ENCODE results near the gene PTPRA. TPM values are rescaled to one million over a fixed set of nuclear protein-coding genes. Genes with fewer than 3 reads are reported as not detected.
A peak's percentile ranks its signal among the peaks of the same experiment; 100 is the strongest.

The PTPRA gene
- total RNA-seq, 4 donors from 2014 or later: 80.6 to 121 (median 97.1) TPM

GRCh38 chr20:2838170-2838797 lies 35.0 kb upstream of the PTPRA start:
- no peak overlapping the region for H3K4me3 ChIP-seq
- no peaks in the 10 kb centered on the region for H3K36me3 ChIP-seq
- no peaks in the 10 kb centered on the region for H3K9me3 ChIP-seq
- intact Hi-C loops (cut with DNase I; ENCODE audit: low total_unique reads): no loop called here
- DNase-seq: no peak
- no peak overlapping the region for H3K27ac ChIP-seq
- no peaks in the 10 kb centered on the region for H3K27me3 ChIP-seq
- TF ChIP-seq POLR2A (IDR thresholded peaks at IDR 0.05): no peak
- H3K4me1 ChIP-seq: peaks cover 0 to 6% of the 10 kb centered on the region in 2 donors

GRCh38 chr20:2838847-2839671 lies 34.2 kb upstream of the PTPRA start:
- Histone ChIP-seq H3K9me3 (no peaks in the 10 kb centered on the region), H3K36me3 (no peaks in the 10 kb centered on the region), H3K27ac (no peak overlapping the region), H3K4me3 (no peak overlapping the region), H3K27me3 (no peaks in the 10 kb centered on the region), H3K4me1 (peaks cover 0 to 6% of the 10 kb centered on the region in 2 donors)
- no peak for DNase-seq
- TF ChIP-seq CTCF (IDR thresholded peaks at IDR 0.05): no peak
- no peak for TF ChIP-seq POLR2A (IDR thresholded peaks at IDR 0.05)
- intact Hi-C loops (cut with DNase I; ENCODE audit: low total_unique reads): no loop called here

- H3K4me1 ChIP-seq: peaks cover 0 to 6% of the 10 kb centered on the region in 2 donors
- no peak for DNase-seq
- intact Hi-C loops (cut with DNase I; ENCODE audit: low total_unique reads): no loop called here
- H3K9me3 ChIP-seq: no peaks in the 10 kb centered on the region
- TF ChIP-seq CTCF (IDR thresholded peaks at IDR 0.05) (no peak), POLR2A (IDR thresholded peaks at IDR 0.05) (peak in 1 of 2 donors; percentile 7)
- H3K27me3 ChIP-seq: no peaks in the 10 kb centered on the region
- peak overlapping the region in 1 of 2 donors; percentile 84 for H3K27ac ChIP-seq
- no peaks in the 10 kb centered on the region for H3K36me3 ChIP-seq
- peak overlapping the region; percentile 74 to 93 for H3K4me3 ChIP-seq
These were observed 33.5 kb upstream of the PTPRA start for GRCh38 chr20:2839732-2840137.

GRCh38 chr20:2840138-2840966 lies 32.9 kb upstream of the PTPRA start, which contains the start of the genes PCED1A and VPS16:
TSS of gene PCED1A (minus strand) at chr20:2840655. CDS start at chr20:2839912, 743 bp downstream.
TSS of gene VPS16 (plus strand) at chr20:2840745. CDS start at chr20:2840775, 30 bp downstream.
- Histone ChIP-seq H3K27me3 (no peaks in the 10 kb centered on the region), H3K4me3 (peak within 1 kb of the TSS; percentile 74 to 93), H3K27ac (peak within 1 kb of the TSS; percentile 84 to 86), H3K9me3 (no peaks in the 10 kb centered on the region), H3K36me3 (no peaks in the 10 kb centered on the region), H3K4me1 (peaks cover 0 to 6% of the 10 kb centered on the region in 2 donors)
- DNase-seq: peak; percentile 81 to 88
- intact Hi-C loops (cut with DNase I; ENCODE audit: low total_unique reads): no loop called here
- TF ChIP-seq CTCF (IDR thresholded peaks at IDR 0.05) (peak in 1 of 4 experiments; percentile 13), POLR2A (IDR thresholded peaks at IDR 0.05) (peak in 1 of 2 donors; percentile 65)

- DNase-seq: peak; percentile 49 to 69
- no peaks in the 10 kb centered on the region for H3K27me3 ChIP-seq
- peak overlapping the region; percentile 74 to 93 for H3K4me3 ChIP-seq
- no peaks in the 10 kb centered on the region for H3K36me3 ChIP-seq
- H3K27ac ChIP-seq: peak overlapping the region; percentile 84 to 86
- TF ChIP-seq POLR2A (IDR thresholded peaks at IDR 0.05) (no peak), CTCF (IDR thresholded peaks at IDR 0.05) (no peak)
- no peaks in the 10 kb centered on the region for H3K9me3 ChIP-seq
- peaks cover 0 to 6% of the 10 kb centered on the region in 2 donors for H3K4me1 ChIP-seq
- intact Hi-C loops (cut with DNase I; ENCODE audit: low total_unique reads): no loop called here
These were observed 32.2 kb upstream of the PTPRA start for GRCh38 chr20:2840967-2841531.

All from uterus (tissue), 4 donors.